CD8-positive, alpha-beta memory T cell (primary cell): ENCODE measurements around the gene PARD3. TPM values are rescaled to one million over a fixed set of nuclear protein-coding genes. Genes with fewer than 3 reads are reported as not detected.
A peak's percentile ranks its signal among the peaks of the same experiment; 100 is the strongest.

Experiments used
- CTCF ChIA-PET: fragments of 350-600 bp; sonication (Branson Sonifier 250); formaldehyde crosslinking; loops from one replicate; lab custom pipeline; 2021; ENCODE audit warnings: antibody characterized with exemption; lab: Charles Lee
- POLR2A ChIA-PET: fragments of 350-600 bp; sonication (Branson Sonifier 250); formaldehyde crosslinking; loops from one replicate; lab custom pipeline; 2021; ENCODE audit warnings: antibody characterized with exemption; lab: Charles Lee
- DNase-seq, 5 donors: peaks; one replicate each; pipeline versions ENCODE4 v3.0.0 to v3.0.0-alpha.2; 2020 to 2022; ENCODE audit warnings: mixed read lengths in 1 of 5
- H3K27ac ChIP-seq: one replicate; pipeline ENCODE4 v1.7.0; 2013; ENCODE audit warnings: low read depth, mild to moderate bottlenecking, low read length, moderate library complexity
- H3K27me3 ChIP-seq: 2 replicates; pipeline ENCODE4 v1.7.0; 2013; ENCODE audit warnings: low read length, mild to moderate bottlenecking; ENCODE audit not compliant: insufficient read depth, poor library complexity, severe bottlenecking
- H3K36me3 ChIP-seq: 2 replicates; pipeline ENCODE4 v1.7.0; 2013; ENCODE audit warnings: mild to moderate bottlenecking, low read length, moderate library complexity; ENCODE audit not compliant: insufficient read depth
- H3K4me1 ChIP-seq: 2 replicates; pipeline ENCODE4 v1.7.0; 2013; ENCODE audit warnings: mild to moderate bottlenecking, low read length, moderate library complexity; ENCODE audit not compliant: insufficient read depth
- H3K4me3 ChIP-seq: 2 replicates; pipeline ENCODE4 v1.7.0; 2013; ENCODE audit warnings: mild to moderate bottlenecking, low read length
- H3K9me3 ChIP-seq: 2 replicates; pipeline ENCODE4 v1.7.0; 2013; ENCODE audit warnings: mild to moderate bottlenecking, low read length
- H3K27ac Mint-ChIP-seq, 8 donors: one replicate each; pipeline ENCODE4 v1.8.0; 2020 to 2021; ENCODE audit warnings: mixed read lengths in 8 of 8, mild to moderate bottlenecking in 6 of 8, inconsistent platforms in 3 of 8, moderate library complexity in 3 of 8
- H3K27me3 Mint-ChIP-seq, 2 donors: one replicate each; pipeline ENCODE4 v1.8.0; 2020 to 2021; ENCODE audit warnings: mixed read lengths in 2 of 2, mild to moderate bottlenecking in 1 of 2, moderate library complexity in 1 of 2
- H3K36me3 Mint-ChIP-seq, 3 donors: one replicate each; pipeline ENCODE4 v1.8.0; 2020 to 2021; ENCODE audit warnings: mixed read lengths in 3 of 3, inconsistent platforms in 1 of 3, mild to moderate bottlenecking in 1 of 3
- H3K4me1 Mint-ChIP-seq, 3 donors: one replicate each; pipeline ENCODE4 v1.8.0; 2020 to 2021; ENCODE audit warnings: mixed read lengths in 3 of 3, inconsistent platforms in 1 of 3, mild to moderate bottlenecking in 1 of 3
- H3K4me3 Mint-ChIP-seq, 7 donors: one replicate each; pipeline ENCODE4 v1.8.0; 2020 to 2021; ENCODE audit warnings: mixed read lengths in 7 of 7, mild to moderate bottlenecking in 6 of 7, moderate library complexity in 4 of 7, inconsistent platforms in 2 of 7
- H3K9me3 Mint-ChIP-seq, 5 donors: one replicate each; pipeline ENCODE4 v1.8.0; 2020 to 2022; ENCODE audit warnings: mixed read lengths in 5 of 5, mild to moderate bottlenecking in 3 of 5, moderate library complexity in 2 of 5, inconsistent platforms in 1 of 5
- polyA plus RNA-seq: library from polyadenylated mRNA; unstranded; fragments of 300-500 nt; fragmentation: Illumina TruSeq; gene quantifications from one replicate; pipeline ENCODE4 v1.2.3, GENCODE V29; 2021
- total RNA-seq, 2 experiments: library from RNA; stranded (reverse); gene quantifications; one replicate each; pipeline ENCODE4 v1.2.3, GENCODE V29; 2021

The PARD3 gene
- total and polyA plus RNA-seq, 3 experiments from 2014 or later = 0.27 to 0.46 TPM; not detected in 1

DNA sequence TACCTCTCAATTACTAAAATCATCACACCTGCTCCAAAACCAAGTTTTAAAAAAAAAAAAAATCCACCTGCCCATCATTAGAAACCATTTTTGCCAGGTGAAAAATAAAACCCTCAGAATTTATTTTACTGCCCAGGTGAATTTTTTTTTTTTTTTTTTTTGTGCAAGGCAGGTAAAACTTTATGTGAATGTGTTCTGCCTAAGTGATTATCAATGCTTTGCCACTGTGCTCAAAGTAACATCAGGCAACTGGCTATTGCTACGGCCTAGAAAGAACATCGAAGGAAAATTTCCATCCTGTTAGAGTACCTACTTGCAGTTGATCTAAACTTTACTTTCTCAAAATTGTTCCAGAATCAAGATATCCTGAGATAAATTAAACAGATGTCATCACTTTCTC lies 512.1 kb downstream of the PARD3 start:
- POLR2A ChIA-PET = no interaction called here
- H3K36me3 ChIP-seq = no peaks in the 10 kb centered on the region
- H3K4me1 ChIP-seq = no peaks in the 10 kb centered on the region
- H3K4me3 ChIP-seq = no peak overlapping the region
- H3K4me1 Mint-ChIP-seq = no peaks in the 10 kb centered on the region
- peaks cover 0 to 2% (median 0%) of the 10 kb centered on the region in 5 donors for H3K9me3 Mint-ChIP-seq
- H3K27me3 Mint-ChIP-seq = peaks cover 0 to 2% of the 10 kb centered on the region in 2 donors
- CTCF ChIA-PET = no interaction called here
- H3K27ac ChIP-seq = no peak overlapping the region
- H3K27ac Mint-ChIP-seq = no peak overlapping the region
- H3K36me3 Mint-ChIP-seq = no peaks in the 10 kb centered on the region
- no peak for DNase-seq
- no peaks in the 10 kb centered on the region for H3K9me3 ChIP-seq
- no peaks in the 10 kb centered on the region for H3K27me3 ChIP-seq
- no peak overlapping the region for H3K4me3 Mint-ChIP-seq

DNA sequence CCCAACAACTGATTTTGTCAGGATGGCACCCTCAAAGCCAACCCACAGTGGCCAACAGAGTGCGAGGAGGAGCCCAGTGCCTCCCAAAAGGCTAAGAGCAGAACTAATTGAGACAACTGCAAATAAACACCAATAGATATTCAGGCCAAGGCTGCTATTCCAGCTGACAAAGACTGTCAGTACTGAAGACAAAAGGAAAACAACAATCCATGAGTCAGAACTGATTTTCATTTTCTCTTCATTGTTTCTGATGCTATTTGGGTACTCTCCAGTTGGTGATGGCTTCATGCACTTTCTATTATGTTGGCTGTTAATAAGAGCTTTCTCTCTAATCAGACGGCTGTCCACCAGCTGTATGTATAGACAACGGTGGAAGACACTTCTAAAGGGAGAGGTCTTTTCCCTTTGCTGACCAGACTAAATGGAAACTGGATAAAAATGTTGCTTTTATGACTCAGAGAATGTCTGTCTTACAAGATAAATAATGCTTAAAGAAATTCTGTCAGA lies 515.9 kb downstream of the PARD3 start:
- no peaks in the 10 kb centered on the region for H3K4me1 Mint-ChIP-seq
- H3K4me1 ChIP-seq = no peaks in the 10 kb centered on the region
- peaks cover 0 to 3% (median 0%) of the 10 kb centered on the region in 5 donors for H3K9me3 Mint-ChIP-seq
- H3K36me3 Mint-ChIP-seq = no peaks in the 10 kb centered on the region
- no peaks in the 10 kb centered on the region for H3K36me3 ChIP-seq
- DNase-seq = no peak
- no peak overlapping the region for H3K4me3 Mint-ChIP-seq
- no peak overlapping the region for H3K27ac Mint-ChIP-seq
- no peak overlapping the region for H3K4me3 ChIP-seq
- CTCF ChIA-PET = no interaction called here
- POLR2A ChIA-PET = no interaction called here
- no peak overlapping the region for H3K27ac ChIP-seq
- H3K9me3 ChIP-seq = no peaks in the 10 kb centered on the region
- H3K27me3 ChIP-seq = no peaks in the 10 kb centered on the region
- H3K27me3 Mint-ChIP-seq = peaks cover 0 to 2% of the 10 kb centered on the region in 2 donors

DNA sequence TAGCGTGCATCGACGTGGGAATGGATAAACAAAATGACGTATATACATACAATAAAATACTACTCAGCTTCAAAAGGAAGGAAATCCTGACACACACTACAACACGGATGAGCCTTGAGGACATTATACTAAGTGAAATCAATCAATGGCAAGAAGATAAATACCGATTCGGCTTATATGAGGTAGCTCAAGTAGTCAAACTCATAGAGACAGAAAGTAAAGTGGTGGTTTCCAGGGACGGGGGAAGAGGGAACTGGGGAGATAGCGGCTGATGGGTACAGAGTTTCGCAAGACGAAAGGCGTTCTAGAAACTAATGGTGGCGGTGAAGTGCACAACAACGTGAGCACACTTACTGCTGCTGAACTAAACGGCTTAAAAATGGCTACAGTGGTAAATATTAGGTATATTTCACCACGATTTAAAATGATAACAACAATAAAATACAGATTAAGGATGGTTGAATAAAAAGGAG lies 516.7 kb downstream of the PARD3 start:
- no peak overlapping the region for H3K27ac Mint-ChIP-seq
- no peak for DNase-seq
- H3K4me1 Mint-ChIP-seq = no peaks in the 10 kb centered on the region
- H3K4me3 Mint-ChIP-seq = no peak overlapping the region
- Histone ChIP-seq H3K27me3 (no peaks in the 10 kb centered on the region), H3K4me3 (no peak overlapping the region), H3K4me1 (no peaks in the 10 kb centered on the region), H3K27ac (no peak overlapping the region), H3K9me3 (no peaks in the 10 kb centered on the region), H3K36me3 (no peaks in the 10 kb centered on the region)
- H3K36me3 Mint-ChIP-seq = no peaks in the 10 kb centered on the region
- CTCF ChIA-PET = no interaction called here
- H3K27me3 Mint-ChIP-seq = no peaks in the 10 kb centered on the region
- POLR2A ChIA-PET = no interaction called here
- H3K9me3 Mint-ChIP-seq = peaks cover 0 to 3% (median 0%) of the 10 kb centered on the region in 5 donors

DNA sequence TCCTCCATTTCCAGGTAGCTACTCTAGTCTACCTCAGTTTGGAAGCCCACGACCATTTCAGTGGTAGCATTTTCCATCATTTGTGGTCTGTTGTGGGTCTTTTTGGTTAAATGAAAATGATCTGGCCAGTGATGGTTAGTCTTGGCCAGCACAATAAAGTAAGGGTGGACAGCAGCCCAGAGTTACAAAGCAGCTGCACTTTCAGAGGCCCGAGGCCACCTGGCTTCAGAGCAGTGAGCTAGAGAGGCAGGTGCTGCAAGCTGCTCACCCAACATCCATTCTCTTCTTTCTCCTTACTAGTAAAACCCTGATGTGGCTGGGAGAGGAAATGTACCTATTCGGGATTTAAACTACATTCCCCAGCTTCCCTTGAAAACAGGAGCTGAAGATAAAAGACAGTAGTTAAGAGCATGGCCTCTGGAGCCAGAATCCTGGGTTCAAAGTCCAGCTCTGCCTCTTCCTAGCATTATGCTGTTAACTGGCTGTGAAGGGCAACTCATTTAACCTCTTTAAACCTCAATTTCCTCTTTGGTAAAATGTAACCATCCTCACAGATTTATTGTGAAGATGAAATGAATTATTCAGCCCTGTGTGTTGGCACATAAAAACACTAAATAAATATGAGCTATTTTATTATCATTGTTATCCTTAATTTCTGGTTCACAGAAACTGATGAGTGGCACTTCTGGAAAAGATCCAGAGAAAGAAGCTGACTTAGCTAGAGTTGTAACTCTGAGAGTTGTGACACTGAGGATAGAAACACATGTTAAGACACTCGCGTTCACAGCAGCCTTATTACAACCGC lies 517.4 kb downstream of the PARD3 start:
- ChIA-PET POLR2A (no interaction called here), CTCF (no interaction called here)
- no peaks in the 10 kb centered on the region for H3K36me3 ChIP-seq
- Mint-ChIP-seq H3K27ac (no peak overlapping the region), H3K4me1 (no peaks in the 10 kb centered on the region), H3K36me3 (no peaks in the 10 kb centered on the region), H3K9me3 (peaks cover 0 to 3% (median 0%) of the 10 kb centered on the region in 5 donors), H3K4me3 (no peak overlapping the region), H3K27me3 (no peaks in the 10 kb centered on the region)
- no peaks in the 10 kb centered on the region for H3K4me1 ChIP-seq
- DNase-seq = no peak
- no peaks in the 10 kb centered on the region for H3K9me3 ChIP-seq
- no peaks in the 10 kb centered on the region for H3K27me3 ChIP-seq
- no peak overlapping the region for H3K4me3 ChIP-seq
- H3K27ac ChIP-seq = no peak overlapping the region

DNA sequence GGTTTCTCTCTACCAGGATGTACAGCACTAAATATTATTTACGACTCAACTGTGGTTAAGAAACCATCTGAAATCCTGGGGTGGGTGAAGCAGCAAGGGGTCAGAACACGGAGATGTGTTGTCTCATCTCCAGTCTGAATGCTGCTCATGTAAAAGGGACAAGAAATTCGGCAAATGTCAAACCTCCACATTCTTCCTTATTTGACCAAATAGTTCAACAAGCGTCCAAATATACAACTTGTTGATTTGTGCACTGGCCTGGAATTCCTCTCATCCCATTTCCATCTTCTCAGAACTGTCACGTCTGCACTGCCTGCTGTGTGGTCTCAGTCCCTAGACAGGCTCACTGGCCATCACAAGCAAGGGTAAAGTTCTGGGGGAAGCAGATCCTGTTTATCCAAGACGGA lies 520.0 kb downstream of the PARD3 start:
- POLR2A ChIA-PET = no interaction called here
- Mint-ChIP-seq H3K27me3 (no peaks in the 10 kb centered on the region), H3K9me3 (peaks cover 0 to 3% (median 0%) of the 10 kb centered on the region in 5 donors), H3K4me1 (no peaks in the 10 kb centered on the region), H3K36me3 (no peaks in the 10 kb centered on the region), H3K27ac (no peak overlapping the region), H3K4me3 (no peak overlapping the region)
- Histone ChIP-seq H3K4me1 (no peaks in the 10 kb centered on the region), H3K9me3 (no peaks in the 10 kb centered on the region), H3K4me3 (no peak overlapping the region), H3K36me3 (no peaks in the 10 kb centered on the region), H3K27ac (no peak overlapping the region), H3K27me3 (no peaks in the 10 kb centered on the region)
- DNase-seq = no peak
- CTCF ChIA-PET = no interaction called here

DNA sequence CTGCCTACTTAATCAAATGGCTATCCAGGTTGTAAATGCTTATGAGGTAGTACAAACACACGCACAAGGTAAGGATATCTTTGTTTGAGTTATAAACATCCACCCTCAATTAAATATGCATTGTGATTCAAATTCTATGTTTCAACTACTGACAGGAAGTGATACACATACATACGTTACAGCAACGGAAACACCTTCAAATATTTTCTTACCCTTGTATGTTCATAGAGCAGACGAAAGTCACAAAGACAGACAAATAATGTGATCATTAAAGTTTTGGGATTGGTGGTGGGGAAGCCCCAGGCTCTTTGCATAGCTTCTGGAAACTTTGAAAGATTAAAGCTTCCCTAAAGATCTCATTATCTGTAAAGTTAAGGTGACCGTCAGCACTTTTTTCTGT lies 521.0 kb downstream of the PARD3 start:
- CTCF ChIA-PET = no interaction called here
- Histone ChIP-seq H3K9me3 (no peaks in the 10 kb centered on the region), H3K36me3 (no peaks in the 10 kb centered on the region), H3K27me3 (no peaks in the 10 kb centered on the region), H3K27ac (no peak overlapping the region), H3K4me1 (no peaks in the 10 kb centered on the region), H3K4me3 (no peak overlapping the region)
- H3K27ac Mint-ChIP-seq = peak overlapping the region in 1 of 8 donors; percentile 7
- no peak overlapping the region for H3K4me3 Mint-ChIP-seq
- POLR2A ChIA-PET = no interaction called here
- no peaks in the 10 kb centered on the region for H3K36me3 Mint-ChIP-seq
- peaks cover 0 to 3% (median 0%) of the 10 kb centered on the region in 5 donors for H3K9me3 Mint-ChIP-seq
- no peaks in the 10 kb centered on the region for H3K27me3 Mint-ChIP-seq
- DNase-seq = no peak
- H3K4me1 Mint-ChIP-seq = no peaks in the 10 kb centered on the region

DNA sequence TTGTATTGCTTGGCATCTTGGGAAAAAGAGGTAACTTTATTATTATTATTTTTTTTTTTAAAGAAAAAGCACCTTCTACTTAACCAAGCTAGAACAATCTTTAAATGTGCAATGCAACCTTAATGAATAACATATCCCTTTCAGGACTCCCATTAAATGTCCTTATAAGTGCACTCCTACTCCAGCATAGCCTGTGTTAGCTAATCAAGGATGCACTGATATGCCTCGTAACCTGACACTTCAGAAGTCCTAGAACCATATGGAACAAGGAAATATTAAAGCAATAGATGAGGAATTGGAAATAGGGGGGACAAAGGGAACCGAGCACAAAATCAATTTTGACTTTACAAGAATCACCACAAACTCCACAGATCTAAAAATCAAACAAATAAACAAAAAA lies 522.4 kb downstream of the PARD3 start:
- H3K4me3 ChIP-seq = no peak overlapping the region
- no peaks in the 10 kb centered on the region for H3K9me3 ChIP-seq
- no peak overlapping the region for H3K4me3 Mint-ChIP-seq
- H3K27ac Mint-ChIP-seq = no peak overlapping the region
- H3K27me3 ChIP-seq = no peaks in the 10 kb centered on the region
- peaks cover 0 to 3% (median 0%) of the 10 kb centered on the region in 5 donors for H3K9me3 Mint-ChIP-seq
- H3K36me3 Mint-ChIP-seq = no peaks in the 10 kb centered on the region
- H3K4me1 ChIP-seq = no peaks in the 10 kb centered on the region
- no peaks in the 10 kb centered on the region for H3K36me3 ChIP-seq
- DNase-seq = no peak
- ChIA-PET POLR2A (no interaction called here), CTCF (no interaction called here)
- H3K27me3 Mint-ChIP-seq = no peaks in the 10 kb centered on the region
- H3K27ac ChIP-seq = no peak overlapping the region
- no peaks in the 10 kb centered on the region for H3K4me1 Mint-ChIP-seq

DNA sequence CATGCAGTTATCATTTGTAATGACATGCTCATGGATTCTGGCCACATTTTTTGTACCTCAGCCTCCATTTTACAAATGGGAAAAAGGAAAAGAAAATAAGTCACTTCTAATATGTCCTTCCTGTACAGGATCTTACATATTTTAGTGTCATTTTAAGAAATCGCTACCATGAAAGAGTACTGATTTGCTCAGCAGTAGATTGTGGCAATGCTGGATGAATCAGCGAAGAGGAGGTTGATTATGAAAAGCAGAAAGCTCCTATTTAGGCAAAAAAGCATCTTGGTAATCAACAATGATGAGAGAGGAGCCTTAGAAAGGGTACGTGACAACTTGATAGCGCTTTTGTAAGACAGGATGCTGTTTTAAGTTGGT lies 522.9 kb downstream of the PARD3 start:
- Mint-ChIP-seq H3K27me3 (no peaks in the 10 kb centered on the region), H3K4me3 (no peak overlapping the region), H3K36me3 (no peaks in the 10 kb centered on the region), H3K27ac (no peak overlapping the region), H3K9me3 (peaks cover 0 to 3% (median 0%) of the 10 kb centered on the region in 5 donors), H3K4me1 (no peaks in the 10 kb centered on the region)
- Histone ChIP-seq H3K4me1 (no peaks in the 10 kb centered on the region), H3K36me3 (no peaks in the 10 kb centered on the region), H3K4me3 (no peak overlapping the region), H3K27ac (no peak overlapping the region), H3K9me3 (no peaks in the 10 kb centered on the region), H3K27me3 (no peaks in the 10 kb centered on the region)
- CTCF ChIA-PET = no interaction called here
- POLR2A ChIA-PET = no interaction called here
- DNase-seq = no peak
